Loucy (cell line): Measurements from ENCODE around the gene ZNF79.

Source experiments
- H2AFZ ChIP-seq: fragments of 200-600 bp; sonication (generic); 2 replicates; pipeline ENCODE4 v1.6.0; 2016; ENCODE audit warnings: antibody characterized with exemption, mild to moderate bottlenecking, low read length, moderate library complexity
- H3F3A ChIP-seq: fragments of 200-600 bp; 2 replicates; pipeline ENCODE4 v1.6.0; 2016; ENCODE audit warnings: antibody characterized with exemption, low read depth, mild to moderate bottlenecking
- H3K27me3 ChIP-seq: fragments of 200-600 bp; sonication (generic); 2 replicates; pipeline ENCODE4 v1.6.1; 2014; ENCODE audit warnings: low read length, mild to moderate bottlenecking; ENCODE audit not compliant: insufficient read depth, poor library complexity, severe bottlenecking
- H3K36me3 ChIP-seq: fragments of 200-600 bp; sonication (generic); 2 replicates; pipeline ENCODE4 v1.6.1; 2016; ENCODE audit warnings: low read length; ENCODE audit not compliant: insufficient read depth
- H3K4me1 ChIP-seq: fragments of 200-600 bp; sonication (generic); 2 replicates; pipeline ENCODE4 v1.5.1; 2014; ENCODE audit warnings: low read length, mild to moderate bottlenecking; ENCODE audit not compliant: insufficient read depth, poor library complexity, severe bottlenecking
- H3K4me2 ChIP-seq: fragments of 200-600 bp; sonication (generic); 2 replicates; pipeline ENCODE4 v1.6.0; 2014; ENCODE audit warnings: antibody characterized with exemption, low read length, low read depth, mild to moderate bottlenecking; ENCODE audit not compliant: poor library complexity, severe bottlenecking
- H3K4me3 ChIP-seq: fragments of 200-600 bp; sonication (generic); 2 replicates; pipeline ENCODE4 v1.5.1; 2014; ENCODE audit warnings: low read length, mild to moderate bottlenecking, mixed read lengths; ENCODE audit not compliant: poor library complexity, severe bottlenecking
- H3K79me2 ChIP-seq: fragments of 200-600 bp; sonication (generic); 2 replicates; pipeline ENCODE4 v1.6.1; 2014; ENCODE audit warnings: low read length; ENCODE audit not compliant: insufficient read depth
- H3K9ac ChIP-seq: fragments of 200-600 bp; sonication (generic); 2 replicates; pipeline ENCODE4 v1.6.0; 2014; ENCODE audit warnings: mild to moderate bottlenecking, low read depth, low read length, moderate library complexity; ENCODE audit not compliant: poor library complexity, severe bottlenecking
- H3K9me2 ChIP-seq: fragments of 200-600 bp; sonication (generic); replicated peaks from 2 replicates; pipeline ENCODE4 v1.6.1; 2016; ENCODE audit warnings: low read depth, low read length, mixed read lengths
- H3K9me3 ChIP-seq: fragments of 200-600 bp; sonication (generic); 2 replicates; pipeline ENCODE4 v1.6.1; 2014; ENCODE audit warnings: mild to moderate bottlenecking, antibody characterized with exemption, low read length, low read depth; ENCODE audit not compliant: insufficient read depth
- H4K20me1 ChIP-seq: fragments of 200-600 bp; sonication (generic); 2 replicates; pipeline ENCODE4 v1.6.0; 2014; ENCODE audit warnings: antibody characterized with exemption, low read length, mild to moderate bottlenecking; ENCODE audit not compliant: insufficient read depth, poor library complexity, severe bottlenecking
- EZH2phosphoT487 ChIP-seq: fragments of 200-600 bp; IDR thresholded peaks from 2 replicates; pipeline ENCODE4 v1.6.1; 2018; ENCODE audit warnings: antibody characterized with exemption, mild to moderate bottlenecking, moderate library complexity, borderline replicate concordance
- TF ChIP-seq, protein P1 (sequence below): fragments of 200-600 bp; sonication (generic); conservative IDR thresholded peaks from 2 replicates; pipeline ENCODE4 v1.5.1; 2014; ENCODE audit warnings: mild to moderate bottlenecking, antibody characterized with exemption, low read length

Gene ZNF79

DNA sequence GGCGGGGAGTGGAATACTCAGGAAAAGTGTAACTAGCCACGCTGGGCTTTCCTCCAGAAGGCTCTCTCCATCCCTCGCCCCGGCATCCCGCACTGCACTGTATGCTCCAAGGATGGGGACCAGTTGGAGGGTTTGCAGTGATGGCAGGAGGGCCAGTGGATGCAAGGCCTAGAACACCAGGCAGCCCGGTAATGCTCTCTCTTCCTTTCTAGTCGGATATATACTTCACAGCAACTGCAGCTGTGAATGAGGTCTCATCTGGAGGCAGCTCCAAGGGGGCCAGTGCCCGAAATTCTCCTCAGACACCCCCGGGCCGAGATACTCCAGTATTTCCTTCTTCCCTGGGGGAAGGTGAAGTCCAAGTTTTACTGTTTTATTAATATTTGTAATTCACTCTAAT is 37.2 kb upstream of the ZNF79 start:
- H3F3A ChIP-seq: 0 out of 2 replicates have a peak, but pooled peaks cover 5% of the 10 kb centered on the region
- no peak overlapping the region for H3K4me2 ChIP-seq
- peaks cover 85% of the 10 kb centered on the region for H3K27me3 ChIP-seq
- no peaks in the 10 kb centered on the region for H3K9me2 ChIP-seq
- H3K9ac ChIP-seq: no peak overlapping the region
- H3K36me3 ChIP-seq: no peaks in the 10 kb centered on the region
- H3K79me2 ChIP-seq: no peaks in the 10 kb centered on the region
- no peaks in the 10 kb centered on the region for H3K9me3 ChIP-seq
- no peak overlapping the region for H2AFZ ChIP-seq
- H4K20me1 ChIP-seq: peaks cover 7% of the 10 kb centered on the region
- peaks cover 13% of the 10 kb centered on the region for H3K4me1 ChIP-seq
- no peak overlapping the region for H3K4me3 ChIP-seq
- TF ChIP-seq, protein P1, sequence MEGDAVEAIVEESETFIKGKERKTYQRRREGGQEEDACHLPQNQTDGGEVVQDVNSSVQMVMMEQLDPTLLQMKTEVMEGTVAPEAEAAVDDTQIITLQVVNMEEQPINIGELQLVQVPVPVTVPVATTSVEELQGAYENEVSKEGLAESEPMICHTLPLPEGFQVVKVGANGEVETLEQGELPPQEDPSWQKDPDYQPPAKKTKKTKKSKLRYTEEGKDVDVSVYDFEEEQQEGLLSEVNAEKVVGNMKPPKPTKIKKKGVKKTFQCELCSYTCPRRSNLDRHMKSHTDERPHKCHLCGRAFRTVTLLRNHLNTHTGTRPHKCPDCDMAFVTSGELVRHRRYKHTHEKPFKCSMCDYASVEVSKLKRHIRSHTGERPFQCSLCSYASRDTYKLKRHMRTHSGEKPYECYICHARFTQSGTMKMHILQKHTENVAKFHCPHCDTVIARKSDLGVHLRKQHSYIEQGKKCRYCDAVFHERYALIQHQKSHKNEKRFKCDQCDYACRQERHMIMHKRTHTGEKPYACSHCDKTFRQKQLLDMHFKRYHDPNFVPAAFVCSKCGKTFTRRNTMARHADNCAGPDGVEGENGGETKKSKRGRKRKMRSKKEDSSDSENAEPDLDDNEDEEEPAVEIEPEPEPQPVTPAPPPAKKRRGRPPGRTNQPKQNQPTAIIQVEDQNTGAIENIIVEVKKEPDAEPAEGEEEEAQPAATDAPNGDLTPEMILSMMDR: no peak
- TF ChIP-seq EZH2phosphoT487: no peak

DNA sequence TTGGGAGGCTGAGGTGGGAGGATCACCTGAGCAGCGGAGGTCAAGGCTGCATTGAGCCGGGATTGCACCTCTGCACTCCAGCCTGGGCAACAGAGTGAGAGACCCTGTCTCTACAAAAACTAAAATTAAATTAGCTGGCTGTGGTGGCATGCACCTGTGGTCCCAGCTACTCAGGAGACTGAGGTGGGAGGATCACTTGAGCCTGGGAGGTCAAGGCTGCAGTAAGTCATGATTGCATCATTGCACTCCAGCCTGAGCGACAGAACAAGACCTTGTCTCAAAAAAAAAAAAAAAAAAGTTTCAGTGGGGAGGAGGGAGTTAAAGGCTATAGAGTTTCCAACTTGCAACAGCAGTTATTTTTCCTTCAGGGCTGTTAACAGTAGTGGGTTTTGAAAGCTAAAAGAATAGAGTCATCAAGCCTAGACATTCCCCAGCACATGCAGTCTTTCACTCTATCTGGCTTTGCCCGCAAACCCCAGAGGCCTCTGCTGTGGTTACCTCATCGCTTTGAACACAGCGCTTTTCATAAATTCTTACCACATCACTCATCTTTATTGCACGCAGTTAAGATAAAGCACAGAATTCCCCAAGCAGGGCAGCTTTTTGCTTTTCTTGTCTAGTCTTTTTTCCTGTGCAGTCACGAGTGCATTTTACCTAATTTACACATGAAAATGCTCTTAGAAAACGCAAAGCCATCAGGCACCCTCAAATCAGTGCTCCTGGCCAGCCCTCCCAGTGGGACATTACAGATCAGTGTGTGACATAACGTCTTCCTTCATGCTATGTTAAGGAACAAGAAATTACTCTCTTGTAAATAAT is 35.9 kb upstream of the ZNF79 start:
- H3K4me3 ChIP-seq: no peak overlapping the region
- peaks cover 7% of the 10 kb centered on the region for H4K20me1 ChIP-seq
- peaks cover 85% of the 10 kb centered on the region for H3K27me3 ChIP-seq
- no peaks in the 10 kb centered on the region for H3K9me3 ChIP-seq
- H3K9ac ChIP-seq: no peak overlapping the region
- no peaks in the 10 kb centered on the region for H3K9me2 ChIP-seq
- H3F3A ChIP-seq: 0 out of 2 replicates have a peak, but pooled peaks cover 5% of the 10 kb centered on the region
- H2AFZ ChIP-seq: no peak overlapping the region
- TF ChIP-seq, protein P1: no peak
- TF ChIP-seq EZH2phosphoT487: peak; percentile 90
- peaks cover 13% of the 10 kb centered on the region for H3K4me1 ChIP-seq
- H3K36me3 ChIP-seq: no peaks in the 10 kb centered on the region
- no peaks in the 10 kb centered on the region for H3K79me2 ChIP-seq
- H3K4me2 ChIP-seq: no peak overlapping the region

DNA sequence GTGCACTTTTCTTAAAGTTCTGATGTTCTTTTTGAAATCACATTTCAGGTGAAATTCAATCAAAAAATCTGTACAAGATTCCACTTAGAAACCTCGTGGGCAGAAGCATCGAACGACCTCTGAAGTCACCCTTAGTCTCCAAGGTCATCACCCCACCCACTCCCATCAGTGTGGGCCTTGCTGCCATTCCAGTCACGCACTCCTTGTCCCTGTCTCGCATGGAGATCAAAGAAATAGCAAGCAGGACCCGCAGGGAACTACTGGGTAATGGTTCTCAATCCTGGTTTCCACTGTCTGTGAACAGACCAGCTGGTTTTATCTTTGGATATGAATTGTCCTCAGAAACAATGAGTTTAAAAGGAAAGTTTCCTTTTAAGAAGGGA is 35.3 kb upstream of the ZNF79 start:
- H4K20me1 ChIP-seq: peaks cover 7% of the 10 kb centered on the region
- no peak overlapping the region for H3K4me3 ChIP-seq
- H2AFZ ChIP-seq: no peak overlapping the region
- 0 out of 2 replicates have a peak, but pooled peaks cover 5% of the 10 kb centered on the region for H3F3A ChIP-seq
- peaks cover 13% of the 10 kb centered on the region for H3K4me1 ChIP-seq
- no peaks in the 10 kb centered on the region for H3K9me3 ChIP-seq
- no peaks in the 10 kb centered on the region for H3K36me3 ChIP-seq
- TF ChIP-seq, protein P1: no peak
- no peak for TF ChIP-seq EZH2phosphoT487
- H3K9me2 ChIP-seq: no peaks in the 10 kb centered on the region
- peaks cover 85% of the 10 kb centered on the region for H3K27me3 ChIP-seq
- no peak overlapping the region for H3K4me2 ChIP-seq
- H3K9ac ChIP-seq: no peak overlapping the region
- no peaks in the 10 kb centered on the region for H3K79me2 ChIP-seq
